ENCODE measurements around the gene TMIE. TPM values are rescaled to one million over a fixed set of nuclear protein-coding genes. Genes with fewer than 3 reads are reported as not detected.
A peak's percentile ranks its signal among the peaks of the same experiment; 100 is the strongest.
"Not testable (repeated sequence)": the region's sequence is repeated elsewhere in the genome, so short reads cannot be mapped to it uniquely, and the experiment has no call there.

The TMIE gene
- total and polyA plus RNA-seq, 5 donors: 0.40 to 0.95 (median 0.74) TPM

DNA sequence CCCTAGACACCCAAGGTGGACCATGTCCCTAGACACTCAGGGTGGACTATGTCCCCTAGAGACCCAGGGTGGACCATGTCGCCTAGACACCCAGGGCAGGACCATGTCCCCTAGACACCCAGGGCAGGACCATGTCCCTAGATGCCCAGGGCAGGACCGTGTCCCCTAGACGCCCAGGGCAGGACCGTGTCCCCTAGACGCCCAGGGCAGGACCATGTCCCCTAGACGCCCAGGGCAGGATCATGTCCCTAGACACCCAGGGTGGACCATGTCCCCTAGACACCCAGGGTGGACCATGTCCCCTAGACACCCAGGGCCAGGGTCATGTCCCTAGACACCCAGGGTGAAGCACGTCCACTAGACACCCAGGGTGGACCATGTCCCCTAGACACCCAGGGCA lies 3.2 kb downstream of the TMIE start:
- H3K27me3 ChIP-seq (ENCODE audit: control insufficient read depth, insufficient read depth); H3K27ac ChIP-seq (ENCODE audit: low read length); H3K9me3 ChIP-seq (ENCODE audit: control insufficient read depth, low read length); H3K4me1 ChIP-seq (ENCODE audit: control insufficient read depth, insufficient read depth, low read length); ATAC-seq; H3K4me3 ChIP-seq (ENCODE audit: low read length): not testable (repeated sequence)
- 41% methylated on average over 7 of the region's 7 CpGs for WGBS
- intact Hi-C loops (cut with DNase I): loop anchor here (2.0 to 10.0 kb wide), 6 partner anchors 160 to 620 kb away; partner anchors contain the start of gene MYL3 (in 1 of the 4)
- peak in 2 of 3 donors; percentile 18 to 35 for DNase-seq

DNA sequence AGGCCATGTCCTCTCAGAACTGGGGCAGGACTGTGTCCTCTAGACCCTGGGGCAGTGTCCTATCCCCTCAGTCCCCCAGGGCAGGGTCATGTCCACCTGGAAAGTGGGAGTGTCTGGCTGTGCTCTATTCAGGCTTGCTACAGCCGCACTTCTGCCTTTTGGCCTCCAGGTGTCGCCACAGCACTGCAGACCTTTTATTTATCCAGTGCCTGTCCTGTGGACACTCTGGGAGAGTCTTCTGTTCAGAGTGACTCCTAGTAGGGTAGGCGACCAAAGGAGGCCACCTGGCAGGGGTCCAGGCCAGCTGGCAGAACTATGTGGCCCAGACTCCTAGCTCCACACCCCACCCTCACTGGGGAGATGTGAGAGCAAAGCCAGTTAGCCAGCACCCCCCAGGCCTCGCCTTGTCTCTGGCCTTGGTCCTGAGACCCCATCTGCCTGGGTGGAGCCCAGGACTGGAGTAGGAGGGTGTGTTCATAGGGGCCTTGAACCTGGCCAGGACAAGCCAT lies 3.9 kb downstream of the TMIE start:
- no peak overlapping the region for H3K4me3 ChIP-seq (ENCODE audit: low read length)
- H3K4me1 ChIP-seq (ENCODE audit: control insufficient read depth, insufficient read depth, low read length): peaks cover 6% of the 10 kb centered on the region
- no peaks in the 10 kb centered on the region for H3K9me3 ChIP-seq (ENCODE audit: control insufficient read depth, low read length)
- H3K27ac ChIP-seq (ENCODE audit: low read length): no peak overlapping the region
- intact Hi-C loops (cut with DNase I): loop anchor here (2.0 to 10.0 kb wide), 6 partner anchors 160 to 620 kb away; partner anchors contain the start of gene MYL3 (in 1 of the 4)
- 22% methylated on average over 4 of the region's 4 CpGs for WGBS
- DNase-seq (peak; percentile 73 to 89 (median 88)), ATAC-seq (peak; percentile 79 to 83)
- H3K27me3 ChIP-seq (ENCODE audit: control insufficient read depth, insufficient read depth): no peaks in the 10 kb centered on the region

DNA sequence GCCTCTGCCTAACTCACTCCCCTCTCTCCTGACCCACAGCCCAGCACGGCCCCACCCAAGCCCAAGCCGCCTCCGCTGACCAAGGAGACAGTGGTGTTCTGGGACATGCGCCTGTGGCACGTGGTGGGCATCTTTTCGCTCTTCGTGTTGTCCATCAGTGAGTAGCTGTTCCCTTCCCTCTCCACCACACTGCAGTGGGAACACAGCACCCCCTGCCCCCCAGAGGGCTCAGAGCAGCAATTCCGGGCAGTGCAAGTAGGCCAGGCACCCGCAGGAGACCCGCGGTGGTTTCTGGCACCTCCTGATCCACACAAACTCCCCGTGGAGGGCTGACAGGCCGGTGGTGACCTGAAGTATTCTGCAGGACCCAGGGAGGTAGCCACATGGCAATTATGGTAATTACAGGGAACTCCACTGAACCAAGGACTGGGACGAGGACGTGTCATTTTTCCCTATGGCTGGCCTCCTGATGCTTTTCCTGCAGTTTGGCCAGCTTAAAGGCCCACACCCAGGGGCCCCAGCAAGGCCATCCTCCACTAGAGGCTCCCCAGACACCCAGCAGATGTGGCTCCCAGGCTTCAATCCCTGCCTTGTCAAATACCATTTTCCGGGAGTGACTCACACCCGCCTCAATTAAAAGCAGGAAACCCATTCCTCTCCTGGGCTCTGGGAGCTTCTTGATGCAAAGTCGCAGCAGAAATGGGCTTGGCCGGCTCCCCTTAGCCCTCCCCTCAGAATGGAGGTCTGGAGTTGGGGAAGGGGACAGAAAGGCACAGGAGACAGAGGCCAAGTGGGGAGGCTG lies 4.8 kb downstream of the TMIE start:
- Histone ChIP-seq H3K4me3 (ENCODE audit: low read length) (no peak overlapping the region), H3K27ac (ENCODE audit: low read length) (no peak overlapping the region), H3K4me1 (ENCODE audit: control insufficient read depth, insufficient read depth, low read length) (no peaks in the 10 kb centered on the region), H3K9me3 (ENCODE audit: control insufficient read depth, low read length) (no peaks in the 10 kb centered on the region), H3K27me3 (ENCODE audit: control insufficient read depth, insufficient read depth) (no peaks in the 10 kb centered on the region)
- DNase-seq: peak in 2 of 3 donors; percentile 37 to 48
- 68% methylated on average over 19 of the region's 19 CpGs for WGBS
- intact Hi-C loops (cut with DNase I): loop anchor here (2.0 to 10.0 kb wide), 6 partner anchors 159 to 619 kb away; partner anchors contain the start of gene MYL3 (in 1 of the 4)
- ATAC-seq: no peak

DNA sequence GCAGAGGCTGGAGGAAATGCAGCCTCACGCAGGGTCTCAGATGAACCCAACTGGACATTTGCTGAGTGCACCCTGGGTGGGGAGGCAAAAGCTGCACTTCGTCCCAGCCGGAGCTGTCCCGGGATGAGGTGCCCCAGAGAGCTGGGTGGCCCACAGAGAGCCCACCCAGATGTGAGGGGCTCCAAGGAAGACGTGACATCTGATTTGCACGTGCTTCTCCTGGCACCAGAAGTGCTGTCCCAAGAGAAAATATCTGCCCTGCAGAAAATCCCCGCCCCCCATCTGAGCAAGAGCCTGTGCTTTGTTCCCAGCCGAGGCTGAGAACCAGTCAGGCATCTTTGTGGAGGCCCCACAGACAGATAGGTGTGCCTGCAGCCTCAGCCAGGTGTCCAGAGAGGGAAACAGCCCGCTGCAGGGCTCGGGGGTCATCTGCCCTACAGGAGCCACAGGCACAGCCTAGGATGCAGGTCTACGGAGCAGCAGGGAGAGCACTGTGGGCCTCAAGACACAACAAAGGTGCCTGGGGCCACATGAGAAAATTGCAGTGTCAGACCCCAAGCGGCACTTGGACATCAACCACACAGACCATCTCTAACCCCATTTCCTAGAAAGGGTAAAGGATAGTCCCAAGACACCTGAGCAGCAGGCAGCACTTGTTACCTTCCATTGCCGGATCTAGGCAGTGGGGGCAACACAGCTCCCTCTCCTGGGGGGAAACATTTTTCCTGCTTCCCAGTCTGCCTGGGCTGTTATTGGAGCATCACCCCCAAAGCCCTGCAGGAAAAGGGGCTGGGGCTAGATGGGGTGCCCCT lies 5.8 kb downstream of the TMIE start:
- ATAC-seq: no peak
- DNase-seq: peak in 2 of 3 donors; percentile 25 to 39

DNA sequence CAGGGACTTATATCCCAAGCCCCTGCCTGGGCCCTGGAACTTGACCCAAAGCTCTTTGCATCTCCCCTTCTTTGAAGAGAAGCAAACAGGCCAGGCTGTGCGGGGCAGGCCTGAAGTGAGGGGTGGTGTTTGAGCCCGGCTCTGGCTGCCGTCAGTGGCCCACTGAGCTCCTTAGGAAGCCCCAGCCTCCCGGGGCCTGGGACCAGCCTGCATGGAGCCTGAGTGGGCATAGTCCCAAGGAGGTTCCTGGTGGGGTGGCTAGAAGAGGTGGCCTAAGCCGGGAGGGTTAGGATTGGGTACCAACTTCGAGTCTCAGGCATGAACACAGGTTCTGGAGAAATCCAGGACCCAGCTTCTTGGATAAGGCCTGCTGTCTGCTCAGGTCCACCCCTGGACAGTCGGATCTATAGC lies 6.4 kb downstream of the TMIE start:
- DNase-seq: peak in 1 of 3 donors; percentile 41
- no peak overlapping the region for H3K4me3 ChIP-seq (ENCODE audit: low read length)
- no peaks in the 10 kb centered on the region for H3K9me3 ChIP-seq (ENCODE audit: control insufficient read depth, low read length)
- WGBS: 89% methylated on average over 7 of the region's 7 CpGs
- H3K27me3 ChIP-seq (ENCODE audit: control insufficient read depth, insufficient read depth): no peaks in the 10 kb centered on the region
- intact Hi-C loops (cut with DNase I): loop anchor here (5.0 to 10.0 kb wide), 4 partner anchors 157 to 617 kb away; partner anchors contain the start of gene MYL3 (in 1 of the 4)
- H3K27ac ChIP-seq (ENCODE audit: low read length): no peak overlapping the region
- ATAC-seq: no peak
- H3K4me1 ChIP-seq (ENCODE audit: control insufficient read depth, insufficient read depth, low read length): no peaks in the 10 kb centered on the region

More for the DNA sequence above, 5.8 kb downstream of the TMIE start:
- H3K4me1 ChIP-seq (ENCODE audit: control insufficient read depth, insufficient read depth, low read length): no peaks in the 10 kb centered on the region
- H3K27ac ChIP-seq (ENCODE audit: low read length): no peak overlapping the region
- no peak overlapping the region for H3K4me3 ChIP-seq (ENCODE audit: low read length)
- no peaks in the 10 kb centered on the region for H3K9me3 ChIP-seq (ENCODE audit: control insufficient read depth, low read length)
- H3K27me3 ChIP-seq (ENCODE audit: control insufficient read depth, insufficient read depth): no peaks in the 10 kb centered on the region
- 76% methylated on average over 13 of the region's 13 CpGs for WGBS
- intact Hi-C loops (cut with DNase I): loop anchor here (5.0 to 10.0 kb wide), 4 partner anchors 158 to 618 kb away; partner anchors contain the start of gene MYL3 (in 1 of the 4)

DNA sequence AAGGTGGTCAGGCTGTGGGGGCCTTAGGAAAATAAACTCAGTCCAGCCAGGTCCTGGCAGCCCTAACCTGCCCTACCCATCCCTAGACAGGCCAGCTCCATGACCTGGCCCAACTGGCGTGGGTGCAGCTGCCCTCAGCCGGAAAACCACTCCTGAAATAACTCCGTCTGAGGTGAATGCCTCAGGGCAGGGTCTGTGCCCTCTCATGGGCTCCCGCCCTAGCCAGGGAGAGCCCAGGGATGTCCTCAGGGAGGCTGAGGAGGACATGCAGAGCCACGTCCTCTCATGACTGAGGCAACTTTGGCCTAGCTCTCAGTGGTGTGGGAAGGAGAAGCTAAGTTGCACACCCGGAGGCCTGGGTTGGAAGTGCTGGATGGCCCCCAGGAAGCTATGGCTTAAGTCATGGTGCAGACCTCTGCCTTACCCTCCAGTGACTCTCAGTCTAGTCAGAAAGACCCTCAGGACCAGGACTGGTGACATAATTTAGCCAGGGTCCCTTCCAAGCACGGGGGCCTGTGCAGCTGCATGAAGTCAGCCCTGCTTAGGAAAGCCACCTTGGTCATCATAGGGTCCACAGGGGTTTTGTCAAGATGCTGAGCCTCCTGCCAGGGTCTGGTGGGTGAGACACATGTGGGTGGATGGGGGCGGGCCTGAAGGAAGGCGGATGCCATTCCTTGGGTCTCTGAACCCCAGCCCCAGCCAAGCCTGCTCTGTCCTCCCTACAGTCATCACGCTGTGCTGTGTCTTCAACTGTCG lies 7.4 kb downstream of the TMIE start:
- no peak overlapping the region for H3K4me3 ChIP-seq (ENCODE audit: low read length)
- DNase-seq (peak in 2 of 3 donors; percentile 14 to 39), ATAC-seq (no peak)
- no peaks in the 10 kb centered on the region for H3K4me1 ChIP-seq (ENCODE audit: control insufficient read depth, insufficient read depth, low read length)
- intact Hi-C loops (cut with DNase I): loop anchor here (5.0 to 10.0 kb wide), 4 partner anchors 156 to 616 kb away; partner anchors contain the start of gene MYL3 (in 1 of the 4)
- H3K9me3 ChIP-seq (ENCODE audit: control insufficient read depth, low read length): no peaks in the 10 kb centered on the region
- H3K27ac ChIP-seq (ENCODE audit: low read length): no peak overlapping the region
- 91% methylated on average over 11 of the region's 11 CpGs for WGBS
- no peaks in the 10 kb centered on the region for H3K27me3 ChIP-seq (ENCODE audit: control insufficient read depth, insufficient read depth)

DNA sequence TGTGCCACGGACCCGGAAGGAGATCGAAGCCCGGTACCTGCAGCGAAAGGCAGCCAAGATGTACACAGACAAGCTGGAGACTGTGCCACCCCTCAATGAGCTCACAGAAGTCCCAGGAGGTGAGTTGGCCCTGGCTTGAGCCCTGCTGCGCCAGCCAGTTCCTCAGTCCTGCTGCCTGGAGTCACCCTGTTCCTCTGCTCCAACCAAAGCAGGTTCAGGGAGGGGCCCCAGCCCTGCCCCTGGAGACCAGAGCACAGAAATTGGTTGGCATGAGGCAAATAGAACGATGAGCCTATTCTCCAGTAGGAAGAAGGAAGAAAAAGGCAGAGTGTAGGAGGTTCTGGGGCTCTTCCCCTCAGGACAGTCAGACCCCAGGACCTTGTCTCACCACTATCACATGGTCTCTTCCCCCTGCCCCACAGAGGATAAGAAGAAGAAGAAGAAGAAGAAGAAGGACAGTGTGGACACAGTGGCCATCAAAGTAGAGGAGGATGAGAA lies 8.0 kb downstream of the TMIE start:
- DNase-seq (peak in 1 of 3 donors; percentile 45), ATAC-seq (no peak)
- Histone ChIP-seq H3K4me3 (ENCODE audit: low read length) (no peak overlapping the region), H3K4me1 (ENCODE audit: control insufficient read depth, insufficient read depth, low read length) (no peaks in the 10 kb centered on the region), H3K9me3 (ENCODE audit: control insufficient read depth, low read length) (no peaks in the 10 kb centered on the region), H3K27me3 (ENCODE audit: control insufficient read depth, insufficient read depth) (no peaks in the 10 kb centered on the region), H3K27ac (ENCODE audit: low read length) (no peak overlapping the region)
- intact Hi-C loops (cut with DNase I): loop anchor here (5.0 to 10.0 kb wide), 4 partner anchors 156 to 616 kb away; partner anchors contain the start of gene MYL3 (in 1 of the 4)
- 92% methylated on average over 7 of the region's 7 CpGs for WGBS

DNA sequence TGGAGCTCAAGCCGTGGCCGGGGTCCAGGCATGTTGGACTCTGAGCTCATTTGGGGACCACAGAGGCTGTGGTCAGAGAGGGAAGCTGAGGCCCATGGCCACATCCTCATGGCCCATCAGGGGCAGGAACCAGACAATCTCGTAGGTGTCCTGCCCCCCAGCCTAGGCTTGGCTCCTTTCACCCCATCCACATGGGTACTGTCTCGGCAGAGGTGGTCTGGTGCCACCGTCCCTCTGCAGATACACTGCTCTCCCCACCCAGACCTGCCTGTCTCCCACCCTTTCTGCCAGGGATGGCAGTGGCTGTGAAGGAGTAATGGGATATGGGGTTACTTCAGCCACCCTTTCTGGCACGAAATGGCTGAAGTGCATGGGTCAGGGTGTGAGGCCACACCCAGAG lies 8.5 kb downstream of the TMIE start:
- intact Hi-C loops (cut with DNase I): loop anchor here (5.0 to 10.0 kb wide), 5 partner anchors 125 to 615 kb away; partner anchors contain the start of gene MYL3 (in 1 of the 4)
- no peak overlapping the region for H3K27ac ChIP-seq (ENCODE audit: low read length)
- ATAC-seq (no peak), DNase-seq (peak in 2 of 3 donors; percentile 16 to 33)
- H3K9me3 ChIP-seq (ENCODE audit: control insufficient read depth, low read length): no peaks in the 10 kb centered on the region
- H3K4me3 ChIP-seq (ENCODE audit: low read length): no peak overlapping the region
- H3K27me3 ChIP-seq (ENCODE audit: control insufficient read depth, insufficient read depth): no peaks in the 10 kb centered on the region
- 90% methylated on average over 6 of the region's 6 CpGs for WGBS
- no peaks in the 10 kb centered on the region for H3K4me1 ChIP-seq (ENCODE audit: control insufficient read depth, insufficient read depth, low read length)

DNA sequence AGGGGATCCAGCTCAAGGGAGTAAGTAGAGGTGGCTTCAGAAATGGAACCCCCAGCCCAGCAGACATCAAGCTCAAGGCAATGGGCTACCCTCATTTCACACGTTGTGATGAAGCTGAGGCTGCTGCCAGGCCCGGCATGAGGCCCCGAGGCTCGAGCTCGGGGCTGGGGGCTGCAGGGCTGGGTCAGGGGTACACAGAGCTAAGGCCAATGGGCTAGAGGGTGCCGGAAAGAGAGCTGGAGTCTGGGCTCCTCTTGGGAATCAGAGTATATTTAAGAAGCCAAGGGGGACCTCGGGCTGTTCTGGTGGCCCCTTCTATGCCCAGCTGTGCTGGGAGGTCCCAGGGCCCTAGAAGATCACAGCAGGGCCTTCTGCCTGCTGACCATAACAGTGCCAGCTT lies 9.0 kb downstream of the TMIE start:
- H3K27me3 ChIP-seq (ENCODE audit: control insufficient read depth, insufficient read depth): no peaks in the 10 kb centered on the region
- H3K27ac ChIP-seq (ENCODE audit: low read length): no peak overlapping the region
- intact Hi-C loops (cut with DNase I): loop anchor here in 1 of 4 donors (10.0 kb wide), 1 partner anchor 125 kb away; no protein-coding TSS in a partner anchor
- peak in 1 of 3 donors; percentile 1 for DNase-seq
- no peaks in the 10 kb centered on the region for H3K9me3 ChIP-seq (ENCODE audit: control insufficient read depth, low read length)
- 93% methylated on average over 7 of the region's 7 CpGs for WGBS
- no peaks in the 10 kb centered on the region for H3K4me1 ChIP-seq (ENCODE audit: control insufficient read depth, insufficient read depth, low read length)
- ATAC-seq: no peak
- H3K4me3 ChIP-seq (ENCODE audit: low read length): no peak overlapping the region

All from right cardiac atrium (tissue), 5 donors.